ENCODE measurements around the gene TRIM72. TPM values are rescaled to one million over a fixed set of nuclear protein-coding genes. Genes with fewer than 3 reads are reported as not detected.
"Not testable (repeated sequence)": the region's sequence is repeated elsewhere in the genome, so short reads cannot be mapped to it uniquely, and the experiment has no call there.

Gene TRIM72
- total RNA-seq, 4 donors from 2014 or later = 0.19 TPM; not detected in 3

DNA sequence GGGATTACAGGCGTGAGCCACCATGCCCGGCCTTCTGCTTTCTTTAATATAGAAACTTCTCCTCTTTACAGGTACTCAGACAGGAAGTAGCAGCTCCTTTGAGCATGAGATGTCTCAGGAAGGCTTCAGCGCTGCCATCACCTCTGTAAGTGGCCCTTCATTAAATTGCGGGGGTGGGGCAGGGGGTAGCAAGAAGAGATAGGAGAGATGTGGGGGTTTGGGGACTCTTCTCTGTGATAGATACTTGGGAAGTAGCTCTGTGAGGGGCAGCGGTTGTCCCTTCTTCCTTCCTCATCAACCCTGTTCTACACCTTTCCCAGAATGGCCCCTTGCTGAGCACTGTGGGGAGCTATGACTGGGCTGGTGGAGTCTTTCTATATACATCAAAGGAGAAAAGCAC, 62.7 kb downstream of the TRIM72 start:
- TF ChIP-seq POLR2A (IDR thresholded peaks at IDR 0.05) (no peak), CTCF (IDR thresholded peaks at IDR 0.05) (no peak)
- WGBS, 2 donors = 88 to 92% methylated on average over 5 of the region's 5 CpGs
- intact Hi-C loops (cut with DNase I; ENCODE audit: low total_unique reads) = no loop called here
- H3K4me3 ChIP-seq (ENCODE audit: low read depth, poor library complexity, severe bottlenecking) = no peak overlapping the region
- DNase-seq (ENCODE audit: low spot score in 2 of 2) = peak in 1 of 2 donors; percentile 43

GRCh38 chr16:31277659-31278260, 63.8 kb downstream of the TRIM72 start:
- 90 to 95% methylated on average over 17 of the region's 17 CpGs for WGBS, 2 donors
- H3K4me3 ChIP-seq (ENCODE audit: low read depth, poor library complexity, severe bottlenecking) = no peak overlapping the region
- peak in 1 of 2 donors; percentile 79 for DNase-seq (ENCODE audit: low spot score in 2 of 2)
- intact Hi-C loops (cut with DNase I; ENCODE audit: low total_unique reads) = no loop called here
- no peak for TF ChIP-seq CTCF (IDR thresholded peaks at IDR 0.05)
- TF ChIP-seq POLR2A (IDR thresholded peaks at IDR 0.05) = no peak

GRCh38 chr16:31278853-31279252, 64.9 kb downstream of the TRIM72 start:
- WGBS, 2 donors = 90 to 92% methylated on average over 4 of the region's 4 CpGs
- intact Hi-C loops (cut with DNase I; ENCODE audit: low total_unique reads); DNase-seq (ENCODE audit: low spot score in 2 of 2); H3K4me3 ChIP-seq (ENCODE audit: low read depth, poor library complexity, severe bottlenecking): not testable (repeated sequence)

Other genes with a start within 250 kb of the TRIM72 start
- 10 to 100 TPM; 12.4 to 29.8 (median 19.0) TPM for gene HSD3B7, start 228.9 kb upstream of the TRIM72 start, total RNA-seq
- 1 to 10 TPM in 1 of 4 donors, under 1 TPM in 3; 0.32 to 1.4 (median 0.44) TPM for gene STX1B, start 203.5 kb upstream of the TRIM72 start, total RNA-seq
- 10 to 100 TPM; 38.7 to 53.1 (median 46.4) TPM for gene STX4, start 180.6 kb upstream of the TRIM72 start, total RNA-seq
- gene ZNF668, start 139.9 kb upstream of the TRIM72 start, total RNA-seq = 10 to 100 TPM; 10.0 to 19.2 (median 12.6) TPM
- 10 to 100 TPM; 25.4 to 30.3 (median 27.1) TPM for gene ZNF646, start 139.7 kb upstream of the TRIM72 start, total RNA-seq
- 1 to 10 TPM; 2.3 to 3.8 (median 2.7) TPM for gene PRSS53, start 125.2 kb upstream of the TRIM72 start, total RNA-seq
- gene VKORC1, start 119.3 kb upstream of the TRIM72 start, total RNA-seq = 10 to 100 TPM; 43.7 to 95.5 (median 73.6) TPM
- 10 to 100 TPM; 60.7 to 85.3 (median 78.6) TPM for gene BCKDK, start 105.7 kb upstream of the TRIM72 start, total RNA-seq
- 100 to 1,000 TPM in 1 of 4 donors, 10 to 100 TPM in 3; 69.7 to 116 (median 81.7) TPM for gene KAT8, start 96.5 kb upstream of the TRIM72 start, total RNA-seq
- 100 to 1,000 TPM; 147 to 223 (median 172) TPM for gene PRSS8, start 78.4 kb upstream of the TRIM72 start, total RNA-seq
- 10 to 100 TPM in 1 of 4 donors, 1 to 10 TPM in 3; 2.3 to 10.5 (median 3.3) TPM for gene PRSS36, start 64.1 kb upstream of the TRIM72 start, total RNA-seq
- gene FUS, start 34.0 kb upstream of the TRIM72 start, total RNA-seq = 10 to 100 TPM; 31.9 to 55.8 (median 34.9) TPM
- 100 to 1,000 TPM in 3 of 4 donors, 10 to 100 TPM in 1; 87.5 to 140 (median 122) TPM for gene PYCARD, start 11.4 kb upstream of the TRIM72 start, total RNA-seq
- 10 to 100 TPM in 3 of 4 donors, 1 to 10 TPM in 1; 4.8 to 17.5 (median 12.9) TPM for gene PYDC1, start 3.0 kb downstream of the TRIM72 start, total RNA-seq
- 1 to 10 TPM; 1.5 to 7.7 (median 4.1) TPM for gene ITGAM, start 45.9 kb downstream of the TRIM72 start, total RNA-seq
- gene ITGAX, start 141.1 kb downstream of the TRIM72 start, total RNA-seq = 1 to 10 TPM in 2 of 4 donors, under 1 TPM in 2; 0.30 to 3.3 (median 1.1) TPM
- not detected for gene ITGAD, start 179.2 kb downstream of the TRIM72 start, total RNA-seq
- gene COX6A2, start 214.2 kb downstream of the TRIM72 start, total RNA-seq = not detected
- 1 to 10 TPM; 1.2 to 1.7 (median 1.6) TPM for gene ZNF843, start 228.7 kb downstream of the TRIM72 start, total RNA-seq
- 10 to 100 TPM; 11.2 to 13.8 (median 13.3) TPM for gene ARMC5, start 245.4 kb downstream of the TRIM72 start, total RNA-seq

Data from lower leg skin (tissue), 4 donors.